Activated T-cell treated with anti-CD3 and anti-CD28 coated beads, Interleukin-2, amount 50 U/mL, for 24 hours (primary cell): Measurements from ENCODE around the gene MTFMT.

ENCODE experiments used
- DNase-seq: peaks from one replicate; pipeline ENCODE4 v3.0.0-alpha.2; 2020
- H3K27ac Mint-ChIP-seq: 2 replicates; pipeline ENCODE4 v1.8.0; 2020; ENCODE audit warnings: mild to moderate bottlenecking, mixed read lengths
- H3K27me3 Mint-ChIP-seq: 2 replicates; pipeline ENCODE4 v1.8.0; 2020; ENCODE audit warnings: mixed read lengths
- H3K36me3 Mint-ChIP-seq: 2 replicates; pipeline ENCODE4 v1.8.0; 2020; ENCODE audit warnings: low read depth, mixed read lengths
- H3K4me1 Mint-ChIP-seq: 2 replicates; pipeline ENCODE4 v1.8.0; 2020; ENCODE audit warnings: low read depth, mixed read lengths
- H3K4me3 Mint-ChIP-seq: 2 replicates; pipeline ENCODE4 v1.8.0; 2020; ENCODE audit warnings: mild to moderate bottlenecking, moderate library complexity, mixed read lengths
- H3K9me3 Mint-ChIP-seq: 2 replicates; pipeline ENCODE4 v1.8.0; 2020; ENCODE audit warnings: mixed read lengths

The MTFMT gene

DNA sequence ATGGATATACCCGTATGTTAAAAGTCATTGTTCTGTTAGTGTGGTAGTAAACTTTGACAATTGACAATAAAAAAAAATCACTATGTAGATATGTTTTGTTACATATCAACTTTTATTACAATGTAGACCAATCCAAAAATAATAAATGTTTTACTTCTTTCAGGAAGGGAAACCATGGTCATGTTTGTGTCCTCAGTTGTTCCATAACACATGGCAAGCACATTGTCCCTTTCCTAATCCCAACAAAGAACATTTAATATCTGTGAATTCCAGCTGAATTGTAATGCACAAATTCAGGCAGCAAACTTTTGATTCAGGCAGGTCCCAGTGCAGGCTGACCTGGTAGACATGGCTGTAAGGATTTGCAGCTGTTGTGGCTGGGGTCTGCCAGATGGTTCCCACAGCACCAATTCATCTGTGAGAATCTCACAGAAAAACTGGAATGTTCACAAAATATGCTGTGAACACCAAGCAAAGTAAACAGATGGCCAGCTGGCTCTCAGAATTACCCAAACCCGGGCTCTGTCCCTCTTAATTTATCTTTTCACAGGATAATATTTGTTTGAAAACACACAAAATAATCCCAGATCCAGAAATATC is 37.8 kb downstream of the MTFMT start:
- no peaks in the 10 kb centered on the region for H3K27me3 Mint-ChIP-seq
- peaks cover 39% of the 10 kb centered on the region for H3K4me1 Mint-ChIP-seq
- H3K9me3 Mint-ChIP-seq, result no peaks in the 10 kb centered on the region
- H3K4me3 Mint-ChIP-seq, result peak overlapping the region; percentile 4
- peaks cover 30% of the 10 kb centered on the region for H3K36me3 Mint-ChIP-seq
- H3K27ac Mint-ChIP-seq, result no peak overlapping the region
- DNase-seq, result no peak

GRCh38 chr15:64990168-64990470 is 39.3 kb downstream of the MTFMT start:
- Mint-ChIP-seq H3K27ac (peak overlapping the region; percentile 94), H3K27me3 (no peaks in the 10 kb centered on the region), H3K4me1 (peaks cover 46% of the 10 kb centered on the region), H3K36me3 (peaks cover 38% of the 10 kb centered on the region), H3K9me3 (no peaks in the 10 kb centered on the region), H3K4me3 (peak overlapping the region; percentile 100)
- no peak for DNase-seq

DNA sequence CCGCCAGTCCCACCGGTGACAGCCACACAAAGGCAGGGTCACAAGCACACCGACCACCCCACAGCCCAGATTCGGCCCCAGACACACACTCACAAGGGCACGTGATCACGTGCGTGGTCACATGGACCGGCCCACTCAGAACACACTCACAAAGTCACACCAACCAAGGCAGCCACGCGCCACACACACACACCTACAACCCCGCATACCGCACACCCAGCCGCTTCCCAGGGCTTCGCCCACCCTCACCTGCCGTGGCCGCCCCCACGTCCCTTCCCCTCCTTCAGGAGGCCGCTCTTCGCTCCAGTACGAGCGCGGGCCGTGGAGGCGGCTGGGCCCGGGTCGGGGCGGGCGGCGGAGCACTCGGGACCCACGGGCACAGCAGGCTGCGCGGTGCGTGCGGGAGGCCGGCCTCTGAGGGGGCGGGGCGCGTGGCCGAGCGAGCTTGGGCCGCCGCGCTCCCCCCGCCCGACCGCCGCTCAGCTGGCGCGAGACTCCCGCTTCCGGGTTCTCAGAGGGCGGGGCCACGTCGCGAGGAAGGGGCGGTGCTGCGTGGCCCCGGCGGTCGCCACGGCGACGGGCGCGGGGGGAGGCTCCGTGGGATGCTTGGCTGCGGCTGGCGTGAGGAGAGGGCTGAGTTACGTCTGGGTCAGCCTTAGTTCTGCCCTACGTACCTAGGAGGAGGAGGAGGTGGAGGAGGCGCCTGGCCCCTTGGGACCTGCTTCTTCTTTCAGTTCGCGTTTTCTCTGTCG is 39.8 kb downstream of the MTFMT start, which contains the start of gene SPG21:
Gene SPG21, minus strand, starts transcription at position 499 of the 752 bp plus-strand sequence. CDS start 6,345 bp downstream, outside the sequence.
- DNase-seq, result peak; percentile 95
- Mint-ChIP-seq H3K4me1 (peaks cover 50% of the 10 kb centered on the region), H3K4me3 (peak within 1 kb of the TSS; percentile 100), H3K36me3 (peaks cover 39% of the 10 kb centered on the region), H3K9me3 (no peaks in the 10 kb centered on the region), H3K27ac (peak within 1 kb of the TSS; percentile 97), H3K27me3 (no peaks in the 10 kb centered on the region)

- no peaks in the 10 kb centered on the region for H3K27me3 Mint-ChIP-seq
- peaks cover 63% of the 10 kb centered on the region for H3K36me3 Mint-ChIP-seq
- peaks cover 55% of the 10 kb centered on the region for H3K4me1 Mint-ChIP-seq
- peak overlapping the region; percentile 41 for H3K27ac Mint-ChIP-seq
- DNase-seq, result no peak
- no peaks in the 10 kb centered on the region for H3K9me3 Mint-ChIP-seq
- H3K4me3 Mint-ChIP-seq, result peak overlapping the region; percentile 13
Observed at GRCh38 chr15:64987136-64987535, 42.3 kb downstream of the MTFMT start.

- Mint-ChIP-seq H3K4me1 (peaks cover 52% of the 10 kb centered on the region), H3K27me3 (no peaks in the 10 kb centered on the region), H3K9me3 (no peaks in the 10 kb centered on the region), H3K27ac (peak overlapping the region; percentile 41), H3K4me3 (no peak overlapping the region), H3K36me3 (peaks cover 75% of the 10 kb centered on the region)
- DNase-seq, result no peak
Observed at GRCh38 chr15:64985366-64986033, 43.9 kb downstream of the MTFMT start.

GRCh38 chr15:64982472-64982871 is 47.0 kb downstream of the MTFMT start:
- H3K27ac Mint-ChIP-seq, result no peak overlapping the region
- no peak for DNase-seq
- H3K4me3 Mint-ChIP-seq, result no peak overlapping the region
- H3K27me3 Mint-ChIP-seq, result no peaks in the 10 kb centered on the region
- H3K9me3 Mint-ChIP-seq, result no peaks in the 10 kb centered on the region
- H3K4me1 Mint-ChIP-seq, result peaks cover 30% of the 10 kb centered on the region
- H3K36me3 Mint-ChIP-seq, result peaks cover 79% of the 10 kb centered on the region

DNA sequence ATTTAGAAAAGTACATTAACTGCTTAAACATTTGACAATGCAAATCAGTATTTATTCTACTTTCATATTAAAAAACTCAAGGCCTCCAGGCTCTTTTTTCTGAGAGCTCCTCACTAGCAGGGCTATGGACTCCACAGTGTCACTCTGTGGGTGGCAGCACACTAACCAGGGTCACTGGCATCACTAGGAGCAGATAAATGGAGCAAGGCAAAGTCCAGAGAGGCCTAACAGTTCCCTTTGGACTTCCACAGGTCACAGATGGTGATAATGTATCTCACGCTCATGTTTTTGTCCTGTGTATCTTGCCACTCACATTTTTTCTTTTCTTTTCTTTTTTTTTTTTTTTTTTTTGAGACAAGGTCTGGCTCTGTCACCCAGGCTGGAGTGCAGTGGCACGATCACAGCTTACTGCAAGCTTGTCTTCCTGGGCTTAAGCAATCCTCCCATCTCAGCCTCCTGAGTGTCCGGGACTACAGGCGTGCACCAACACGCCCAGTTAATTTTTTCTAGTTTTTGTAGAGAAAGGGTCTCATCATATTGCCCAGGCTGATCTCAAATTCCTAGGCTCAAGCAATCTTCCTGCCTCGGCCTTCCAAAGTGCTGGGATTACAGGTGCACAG is 47.5 kb downstream of the MTFMT start:
- peaks cover 79% of the 10 kb centered on the region for H3K36me3 Mint-ChIP-seq

DNA sequence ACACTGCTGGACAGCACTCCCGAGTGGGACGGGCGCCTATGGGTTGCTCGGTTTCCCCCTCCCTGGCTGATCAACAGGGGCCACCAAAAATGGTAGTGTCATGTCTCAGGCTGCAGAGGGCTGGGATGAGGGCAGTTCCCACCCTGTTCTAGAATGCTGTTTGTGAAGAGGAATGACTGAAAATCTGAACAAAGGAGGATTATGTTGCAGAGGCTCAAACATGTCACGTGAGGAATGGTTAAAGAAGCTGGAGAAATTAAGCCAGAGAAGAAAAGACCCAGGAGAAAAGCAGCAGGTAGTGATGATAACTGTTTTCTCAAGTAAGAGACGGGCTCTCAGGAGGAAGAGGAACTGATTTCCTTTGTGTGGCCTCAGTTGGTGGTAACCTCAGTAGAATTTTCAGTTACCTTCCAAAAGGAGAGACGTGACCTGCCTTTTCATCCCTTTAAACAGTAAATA is 50.2 kb downstream of the MTFMT start:
- H3K27ac Mint-ChIP-seq, result no peak overlapping the region
- H3K4me1 Mint-ChIP-seq, result peaks cover 12% of the 10 kb centered on the region
- no peaks in the 10 kb centered on the region for H3K27me3 Mint-ChIP-seq
- peaks cover 85% of the 10 kb centered on the region for H3K36me3 Mint-ChIP-seq
- H3K4me3 Mint-ChIP-seq, result no peak overlapping the region
- DNase-seq, result no peak
- H3K9me3 Mint-ChIP-seq, result no peaks in the 10 kb centered on the region

More for the DNA sequence above, 47.5 kb downstream of the MTFMT start:
- Mint-ChIP-seq H3K4me1 (peaks cover 24% of the 10 kb centered on the region), H3K4me3 (no peak overlapping the region), H3K9me3 (no peaks in the 10 kb centered on the region), H3K27me3 (no peaks in the 10 kb centered on the region), H3K27ac (no peak overlapping the region)
- no peak for DNase-seq

DNA sequence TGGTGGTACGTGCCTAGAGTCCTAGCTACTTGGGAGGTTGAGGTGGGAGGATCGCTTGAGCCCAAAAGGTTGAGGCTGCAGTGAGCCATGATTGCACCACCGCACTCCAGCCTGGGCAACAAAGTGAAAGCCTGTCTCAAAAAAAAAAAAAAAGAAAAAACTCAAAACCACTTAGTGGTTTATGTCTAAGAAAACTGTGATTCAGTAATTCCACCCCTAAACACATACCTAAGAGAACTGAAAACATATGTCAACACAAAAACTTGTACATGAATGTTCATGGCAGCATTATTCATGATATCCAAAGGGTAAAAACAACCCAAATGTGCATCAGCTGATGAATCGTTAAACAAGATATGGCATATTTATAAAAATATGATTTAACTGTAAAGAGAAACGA is 54.0 kb downstream of the MTFMT start:
- Mint-ChIP-seq H3K4me1 (peaks cover 5% of the 10 kb centered on the region), H3K27ac (peak overlapping the region; percentile 18), H3K9me3 (no peaks in the 10 kb centered on the region), H3K36me3 (peaks cover 83% of the 10 kb centered on the region), H3K4me3 (no peak overlapping the region), H3K27me3 (no peaks in the 10 kb centered on the region)
- no peak for DNase-seq

GRCh38 chr15:64970698-64971097 is 58.7 kb downstream of the MTFMT start:
- no peaks in the 10 kb centered on the region for H3K9me3 Mint-ChIP-seq
- H3K27ac Mint-ChIP-seq, result no peak overlapping the region
- H3K4me1 Mint-ChIP-seq, result peaks cover 3% of the 10 kb centered on the region
- H3K27me3 Mint-ChIP-seq, result no peaks in the 10 kb centered on the region
- no peak for DNase-seq
- H3K4me3 Mint-ChIP-seq, result no peak overlapping the region
- peaks cover 78% of the 10 kb centered on the region for H3K36me3 Mint-ChIP-seq

DNA sequence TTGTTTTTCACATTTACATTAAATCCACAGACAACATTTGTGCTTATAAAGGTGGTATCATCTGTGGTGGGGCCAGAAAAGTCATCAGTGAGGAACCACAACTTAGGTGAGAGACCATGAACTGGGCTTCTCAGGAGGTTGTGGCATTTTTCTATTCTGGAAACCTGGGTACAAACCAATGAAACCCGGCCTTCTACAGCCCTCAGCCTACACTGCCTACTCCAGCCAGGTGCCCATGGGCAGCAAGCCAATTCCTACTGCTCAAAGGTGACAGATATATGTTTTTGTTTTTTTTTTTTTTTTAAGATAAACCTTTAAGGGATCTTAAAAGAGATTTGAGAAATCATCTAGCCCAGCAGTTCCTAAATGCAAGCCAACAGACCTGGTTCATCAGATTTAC is 60.0 kb downstream of the MTFMT start:
- DNase-seq, result no peak
- peaks cover 82% of the 10 kb centered on the region for H3K36me3 Mint-ChIP-seq
- no peaks in the 10 kb centered on the region for H3K4me1 Mint-ChIP-seq
- no peaks in the 10 kb centered on the region for H3K9me3 Mint-ChIP-seq
- no peak overlapping the region for H3K27ac Mint-ChIP-seq
- no peak overlapping the region for H3K4me3 Mint-ChIP-seq
- H3K27me3 Mint-ChIP-seq, result no peaks in the 10 kb centered on the region

DNA sequence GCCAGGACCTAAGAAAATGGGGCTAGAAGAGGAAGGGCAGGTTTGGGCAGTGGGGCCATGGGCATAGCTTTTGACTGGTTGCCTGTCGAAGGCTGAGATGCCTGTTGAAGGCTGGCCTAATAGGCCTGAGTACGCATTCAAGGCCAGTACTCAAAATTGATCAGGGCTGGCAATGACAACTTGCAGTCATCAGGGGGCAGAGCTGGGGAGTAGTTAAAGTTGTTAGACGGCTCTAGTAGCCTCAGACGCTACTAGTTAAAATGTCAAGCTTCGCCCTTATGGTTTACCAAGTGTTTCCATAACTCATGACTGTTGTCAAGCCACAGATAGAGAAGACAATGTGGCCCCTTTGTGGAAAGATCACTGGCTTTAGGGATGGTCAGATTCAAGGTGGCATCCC is 68.4 kb downstream of the MTFMT start:
- Mint-ChIP-seq H3K4me1 (no peaks in the 10 kb centered on the region), H3K36me3 (peaks cover 94% of the 10 kb centered on the region), H3K9me3 (no peaks in the 10 kb centered on the region), H3K4me3 (no peak overlapping the region), H3K27me3 (no peaks in the 10 kb centered on the region), H3K27ac (no peak overlapping the region)
- DNase-seq, result no peak

- H3K4me3 Mint-ChIP-seq, result no peak overlapping the region
- no peaks in the 10 kb centered on the region for H3K27me3 Mint-ChIP-seq
- no peaks in the 10 kb centered on the region for H3K9me3 Mint-ChIP-seq
- peaks cover 95% of the 10 kb centered on the region for H3K36me3 Mint-ChIP-seq
- no peak overlapping the region for H3K27ac Mint-ChIP-seq
- DNase-seq, result no peak
- no peaks in the 10 kb centered on the region for H3K4me1 Mint-ChIP-seq
Observed at GRCh38 chr15:64960153-64960552, 69.3 kb downstream of the MTFMT start.

DNA sequence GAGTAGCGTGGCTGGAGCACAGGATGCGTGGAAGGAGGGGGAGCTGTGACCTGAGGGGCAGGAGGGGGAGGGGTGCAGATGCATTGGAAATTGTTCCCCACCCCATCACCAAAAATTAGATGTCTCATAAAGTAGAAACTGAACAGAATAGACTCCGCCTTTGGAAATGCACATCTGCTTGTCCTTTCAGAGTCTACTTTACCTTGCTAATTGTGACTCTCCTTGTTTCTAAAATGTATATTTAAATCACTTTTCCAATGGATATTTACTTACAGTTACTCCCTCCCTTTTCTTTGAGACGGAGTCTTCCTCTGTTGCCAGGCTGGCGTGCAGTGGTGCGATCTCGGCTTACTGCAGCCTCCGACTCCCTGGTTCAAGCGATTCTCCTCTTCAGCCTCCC is 70.3 kb downstream of the MTFMT start:
- Mint-ChIP-seq H3K36me3 (peaks cover 87% of the 10 kb centered on the region), H3K4me3 (no peak overlapping the region), H3K4me1 (no peaks in the 10 kb centered on the region), H3K9me3 (no peaks in the 10 kb centered on the region), H3K27me3 (no peaks in the 10 kb centered on the region), H3K27ac (no peak overlapping the region)
- no peak for DNase-seq
